Measurements from ENCODE around the gene CTNNBL1.

CTNNBL1 gene

DNA sequence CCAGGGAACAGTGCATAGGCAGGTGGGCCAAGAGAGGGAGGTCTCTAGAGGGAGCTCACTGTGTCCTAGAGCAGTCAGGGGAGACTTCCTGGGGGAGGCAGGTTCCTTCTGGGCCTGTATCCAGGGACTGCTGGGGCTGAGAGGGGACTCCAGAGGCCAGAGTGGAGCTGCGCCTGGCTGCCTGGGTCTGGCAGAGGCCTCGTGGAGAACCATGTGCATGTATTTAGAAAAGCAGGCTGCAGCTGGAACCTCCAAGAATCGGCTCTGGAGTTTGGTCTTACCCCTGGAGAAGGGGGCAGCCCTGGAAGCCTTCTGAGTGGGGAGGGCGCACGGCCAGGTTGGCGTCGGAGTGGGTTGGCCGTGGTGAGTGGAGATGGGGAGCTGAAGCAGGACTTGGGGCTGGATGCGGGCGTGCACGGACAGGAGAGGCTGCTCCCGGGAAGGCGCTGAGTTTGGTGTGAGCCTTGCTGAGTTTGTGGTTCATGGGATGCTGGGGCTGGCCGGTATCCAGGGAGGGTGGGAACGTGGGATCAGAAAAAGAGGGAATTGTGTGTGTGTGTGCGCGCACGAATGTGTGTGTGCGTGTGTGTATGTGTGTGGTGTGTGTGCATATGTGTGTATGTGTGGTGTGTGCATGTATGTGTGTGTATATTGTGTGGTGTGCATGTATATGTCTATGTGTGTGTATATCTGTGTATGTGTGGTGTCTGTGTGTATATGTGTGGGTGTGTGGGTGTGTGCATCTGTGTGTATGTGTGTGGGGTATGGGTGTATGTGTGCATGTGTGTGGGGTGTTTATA is 219.9 kb downstream of the CTNNBL1 start:
- DNase-seq (ENCODE audit: low read depth in 1 of 2, low spot score in 1 of 2): no peak

DNA sequence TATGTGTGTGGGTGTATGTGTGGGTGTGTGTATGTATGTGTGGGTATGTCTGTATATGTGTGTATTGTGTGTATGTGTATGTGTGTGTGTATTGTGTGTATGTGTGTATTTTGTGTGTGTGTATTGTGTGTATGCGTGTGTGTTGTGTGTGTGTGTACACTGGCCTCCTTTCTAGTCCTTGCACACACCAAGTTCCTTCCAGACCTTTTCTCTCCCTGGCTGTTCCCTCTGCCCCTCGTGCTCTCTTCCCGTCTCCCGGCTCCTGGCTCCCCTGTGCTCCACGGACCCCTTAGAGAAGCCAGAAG is 220.5 kb downstream of the CTNNBL1 start:
- DNase-seq (ENCODE audit: low read depth in 1 of 2, low spot score in 1 of 2): no peak

DNA sequence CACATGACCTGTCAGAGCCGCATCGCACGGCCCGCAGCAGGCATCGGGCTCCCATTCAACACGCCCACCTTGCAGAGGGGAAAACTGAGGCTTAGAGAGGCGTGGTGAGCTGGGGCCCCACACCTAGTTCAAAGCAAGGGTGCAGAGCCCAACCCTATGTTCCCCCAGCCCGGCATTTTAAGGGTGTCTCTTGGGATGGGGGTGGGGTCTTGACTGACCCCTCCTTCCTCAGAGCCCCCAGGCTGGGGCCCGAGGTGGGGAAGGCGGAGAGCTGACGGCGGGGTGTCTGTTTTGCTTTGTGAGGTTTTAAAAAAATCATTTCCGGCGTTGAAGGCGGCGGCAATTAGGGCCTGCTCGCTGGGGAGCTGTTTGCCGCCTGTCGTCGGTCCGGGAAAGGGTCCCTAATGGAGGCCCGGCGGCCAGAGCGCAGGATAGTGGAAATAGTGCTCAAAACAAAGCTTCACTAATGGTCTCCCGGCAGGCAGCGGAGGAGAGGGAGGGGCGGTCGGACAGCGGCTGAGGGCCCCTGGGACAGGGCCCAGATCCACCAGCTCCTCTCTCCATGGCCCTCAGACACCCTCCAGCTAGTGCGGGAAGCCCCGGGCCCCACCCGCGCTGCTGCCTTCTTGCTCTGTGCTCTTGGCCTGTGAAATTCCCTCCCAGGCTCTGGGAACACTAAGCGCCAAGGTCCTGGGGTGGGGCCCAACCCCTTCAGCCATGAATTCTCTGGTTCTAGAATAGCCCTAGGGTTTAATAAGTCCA is 221.0 kb downstream of the CTNNBL1 start:
- DNase-seq (ENCODE audit: low read depth in 1 of 2, low spot score in 1 of 2): no peak

DNA sequence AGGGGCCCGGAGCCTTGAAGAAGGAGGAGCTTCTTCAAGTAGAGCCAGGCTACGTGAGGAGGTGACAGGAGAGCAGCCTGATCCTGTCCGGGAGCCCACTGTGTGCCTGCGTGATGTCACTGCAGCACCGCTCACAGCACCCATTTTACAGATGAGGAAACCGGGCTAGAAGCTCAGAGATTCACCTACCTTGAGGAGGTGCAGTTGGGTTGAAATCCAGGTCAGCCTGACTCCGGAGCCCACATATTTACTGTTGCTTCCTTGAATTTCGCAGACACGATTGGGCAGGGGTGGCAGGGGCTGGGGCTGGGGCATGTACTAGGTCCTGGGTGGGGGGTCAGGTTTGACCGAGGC is 221.6 kb downstream of the CTNNBL1 start:
- no peak for DNase-seq (ENCODE audit: low read depth in 1 of 2, low spot score in 1 of 2)

- no peak for DNase-seq (ENCODE audit: low read depth in 1 of 2, low spot score in 1 of 2)
Observed at GRCh38 chr20:37915800-37916570, 222.2 kb downstream of the CTNNBL1 start.

- DNase-seq (ENCODE audit: low read depth in 1 of 2, low spot score in 1 of 2): no peak
Observed at GRCh38 chr20:37917461-37917860, 223.6 kb downstream of the CTNNBL1 start.

DNA sequence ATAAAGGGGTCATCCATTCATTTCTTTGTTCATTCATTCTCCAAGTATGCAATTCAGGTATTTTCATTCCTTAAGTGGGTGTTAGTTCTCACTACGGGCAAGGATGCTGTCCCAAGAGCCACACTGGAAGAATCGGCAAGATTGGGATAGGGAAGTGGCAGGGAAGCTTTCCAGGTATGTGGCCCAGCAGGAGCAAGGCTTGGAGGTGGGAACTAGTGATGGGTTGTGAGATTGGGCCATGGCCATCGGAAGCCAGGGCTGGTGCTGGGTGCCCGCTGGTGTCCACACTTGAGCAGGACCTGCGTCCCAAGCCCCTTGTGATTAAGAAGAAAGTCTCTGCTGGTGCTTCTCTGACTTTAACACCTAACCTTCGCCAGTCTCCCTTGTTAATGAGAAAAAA is 224.2 kb downstream of the CTNNBL1 start:
- no peak for DNase-seq (ENCODE audit: low read depth in 1 of 2, low spot score in 1 of 2)

- no peak for DNase-seq (ENCODE audit: low read depth in 1 of 2, low spot score in 1 of 2)
Observed at GRCh38 chr20:37919389-37920040, 225.7 kb downstream of the CTNNBL1 start.

DNA sequence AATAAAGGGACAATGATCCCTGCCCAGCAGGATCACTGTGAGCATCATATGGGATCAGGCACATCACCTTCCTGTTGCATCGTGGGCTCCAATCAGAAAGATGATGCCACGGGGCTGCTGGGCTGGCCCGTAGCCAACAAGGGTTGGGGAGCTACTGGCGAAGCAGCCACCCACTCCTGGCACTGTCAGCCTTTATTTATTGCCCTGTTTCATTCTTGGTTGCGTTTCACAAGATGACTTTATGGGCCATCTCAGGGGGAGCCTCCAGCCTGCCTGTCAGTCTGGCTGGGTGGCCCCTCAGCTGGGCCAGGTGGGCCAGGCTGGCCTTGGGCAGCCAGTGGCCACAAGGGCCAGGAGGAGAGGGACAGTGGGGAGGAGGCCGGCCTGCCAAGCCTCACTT is 226.4 kb downstream of the CTNNBL1 start:
- no peak for DNase-seq (ENCODE audit: low read depth in 1 of 2, low spot score in 1 of 2)

- no peak for DNase-seq (ENCODE audit: low read depth in 1 of 2, low spot score in 1 of 2)
Observed at GRCh38 chr20:37920679-37921322, 227.0 kb downstream of the CTNNBL1 start.

DNA sequence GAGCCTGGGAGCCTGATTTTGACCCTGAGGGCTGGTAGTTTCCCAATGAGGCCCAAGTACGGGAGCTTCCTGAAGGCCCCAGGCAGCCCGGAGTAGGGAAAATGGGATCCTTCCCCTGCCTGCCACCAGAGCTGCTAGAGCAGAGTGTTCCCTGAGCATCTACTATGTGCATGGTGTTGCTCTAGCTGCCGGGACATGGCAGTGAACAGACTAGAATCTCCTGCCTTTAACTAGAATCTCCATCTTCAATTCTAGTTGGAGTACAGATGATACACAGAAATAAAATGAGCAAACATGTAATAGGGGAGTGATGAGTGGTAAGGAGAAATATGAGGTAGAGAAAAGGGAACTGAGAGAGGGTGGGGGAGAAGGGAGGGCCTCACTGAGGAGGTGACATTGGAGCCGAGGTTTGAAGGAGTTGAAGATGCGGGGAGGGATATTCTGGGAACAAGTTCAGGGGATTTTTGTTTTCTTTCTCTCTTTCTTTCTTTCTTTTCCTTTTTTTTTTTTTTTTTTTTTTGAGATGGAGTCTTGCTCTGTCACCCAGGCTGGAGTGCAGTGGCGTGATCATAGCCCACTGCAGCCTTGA is 227.6 kb downstream of the CTNNBL1 start:
- DNase-seq (ENCODE audit: low read depth in 1 of 2, low spot score in 1 of 2): no peak

Measured in stimulated activated CD4-positive, alpha-beta T cell treated with anti-CD3 and anti-CD28 coated beads, Interleukin-15, amount 100 ng/mL, for 1 hour (primary cell).